GM23338 (cell line): ENCODE measurements around the gene SYT12. TPM values are rescaled to one million over a fixed set of nuclear protein-coding genes. Genes with fewer than 3 reads are reported as not detected.

Experiments
- ATAC-seq: fragments of 200-7000 bp; cut with Tn5 transposase; 3 replicates; pipeline ENCODE4 v1.9.1; 2020
- DNase-seq: peaks from one replicate; pipeline ENCODE4 v3.0.0-alpha.2; 2015; ENCODE audit warnings: low spot score
- H2AFZ ChIP-seq: fragments of 200-600 bp; sonication (generic); 2 replicates; pipeline ENCODE4 v1.8.0; 2016; ENCODE audit warnings: antibody characterized with exemption, mild to moderate bottlenecking, moderate library complexity
- H3F3A ChIP-seq: fragments of 200-600 bp; sonication (generic); replicated peaks from 2 replicates; pipeline ENCODE4 v1.8.0; 2017; ENCODE audit warnings: antibody characterized with exemption, mixed run types, low read depth
- H3K27ac ChIP-seq: fragments of 200-600 bp; sonication (generic); 2 replicates; pipeline ENCODE4 v1.6.1; 2016; ENCODE audit warnings: low read depth
- H3K27me3 ChIP-seq: fragments of 200-600 bp; sonication (generic); 2 replicates; pipeline ENCODE4 v1.8.0; 2016; ENCODE audit warnings: mild to moderate bottlenecking, mixed run types, moderate library complexity; ENCODE audit not compliant: insufficient read depth
- H3K36me3 ChIP-seq: fragments of 200-600 bp; sonication (generic); 2 replicates; pipeline ENCODE4 v1.8.0; 2016; ENCODE audit warnings: mild to moderate bottlenecking; ENCODE audit not compliant: insufficient read depth
- H3K4me1 ChIP-seq: fragments of 200-600 bp; sonication (generic); 2 replicates; pipeline ENCODE4 v1.8.0; 2016; ENCODE audit warnings: mild to moderate bottlenecking, moderate library complexity; ENCODE audit not compliant: insufficient read depth
- H3K4me2 ChIP-seq: fragments of 200-600 bp; sonication (generic); 2 replicates; pipeline ENCODE4 v1.7.1; 2017; ENCODE audit warnings: mixed run types
- H3K4me3 ChIP-seq: fragments of 200-600 bp; sonication (generic); 2 replicates; pipeline ENCODE4 v1.6.1; 2016; ENCODE audit warnings: mixed run types
- H3K79me2 ChIP-seq: fragments of 200-600 bp; sonication (generic); replicated peaks from 2 replicates; pipeline ENCODE4 v1.8.0; 2017; ENCODE audit warnings: mild to moderate bottlenecking; ENCODE audit not compliant: insufficient read depth
- H3K9me2 ChIP-seq: fragments of 200-600 bp; sonication (generic); 2 replicates; pipeline ENCODE4 v1.8.0; 2017; ENCODE audit not compliant: insufficient read depth
- H4K20me1 ChIP-seq: fragments of 200-600 bp; sonication (generic); replicated peaks from 2 replicates; pipeline ENCODE4 v1.8.0; 2017; ENCODE audit warnings: mild to moderate bottlenecking; ENCODE audit not compliant: insufficient read depth
- H3K27ac Mint-ChIP-seq: 2 replicates; pipeline ENCODE4 v1.8.0; 2020; ENCODE audit warnings: inconsistent platforms, mild to moderate bottlenecking, moderate library complexity, mixed read lengths
- H3K27me3 Mint-ChIP-seq: 3 replicates; pipeline ENCODE4 v1.8.0; 2022; ENCODE audit warnings: low read depth, mild to moderate bottlenecking, moderate library complexity, mixed read lengths, inconsistent platforms; ENCODE audit not compliant: insufficient read depth, poor library complexity
- H3K36me3 Mint-ChIP-seq: 3 replicates; pipeline ENCODE4 v1.8.0; 2021; ENCODE audit warnings: low read depth, mild to moderate bottlenecking, inconsistent platforms, moderate library complexity, mixed read lengths
- H3K4me1 Mint-ChIP-seq: 3 replicates; pipeline ENCODE4 v1.8.0; 2020; ENCODE audit warnings: mild to moderate bottlenecking, inconsistent platforms, mixed read lengths
- H3K4me3 Mint-ChIP-seq: 3 replicates; pipeline ENCODE4 v1.8.0; 2021; ENCODE audit warnings: moderate library complexity, mild to moderate bottlenecking, inconsistent platforms, mixed read lengths
- H3K9me3 Mint-ChIP-seq: 3 replicates; pipeline ENCODE4 v1.8.0; 2020; ENCODE audit warnings: moderate library complexity, mild to moderate bottlenecking, inconsistent platforms, mixed read lengths
- EZH2phosphoT487 ChIP-seq: fragments of 200-600 bp; sonication (generic); IDR thresholded peaks from one replicate; pipeline ENCODE4 v1.8.1; 2018; ENCODE audit warnings: antibody characterized with exemption; ENCODE audit not compliant: unreplicated experiment
- JUNB ChIP-seq: IDR thresholded peaks from one replicate; pipeline ENCODE4 v1.6.1; 2016; ENCODE audit warnings: antibody characterized with exemption; ENCODE audit not compliant: unreplicated experiment
- NANOG ChIP-seq: IDR thresholded peaks from 2 replicates; pipeline ENCODE4 v1.6.1; 2016; ENCODE audit warnings: antibody characterized with exemption, borderline replicate concordance
- STAT1 ChIP-seq: IDR thresholded peaks from one replicate; pipeline ENCODE4 v1.6.1; 2016; ENCODE audit warnings: antibody characterized with exemption; ENCODE audit not compliant: unreplicated experiment
- ZNF114 ChIP-seq: fragments of 250-450 bp; sonication (Bioruptor Pico); IDR thresholded peaks from 2 replicates; pipeline ENCODE4 v1.5.0; 2020; ENCODE audit warnings: mild to moderate bottlenecking, moderate library complexity
- ZNF331 ChIP-seq: fragments of 250-450 bp; sonication (Bioruptor Pico); IDR thresholded peaks from 2 replicates; pipeline ENCODE4 v1.5.0; 2020; ENCODE audit warnings: low read depth, mild to moderate bottlenecking, moderate library complexity
- polyA plus RNA-seq: library from polyadenylated mRNA; unstranded; fragments of >200 nt; fragmentation: Nextera tagmentation; extraction: Ambion mirVana; gene quantifications from 2 replicates; pipeline ENCODE4 v1.2.1, GENCODE V29; 2016
- total RNA-seq: library from RNA; depleted of rRNA; stranded (reverse); fragments of >200 nt; shearing (Covaris generic); gene quantifications from 2 replicates; pipeline ENCODE4 v1.2.3, GENCODE V29; 2014
- TF ChIP-seq, protein P1 (sequence below), 2 experiments: fragments of 200-600 bp in 1 of 2; sonication (generic) in 1 of 2; conservative IDR thresholded peaks; 2 replicates each; pipeline versions ENCODE4 v1.5.1 to v1.6.1; 2016 to 2017; ENCODE audit warnings: antibody characterized with exemption in 2 of 2, low read depth in 2 of 2, mild to moderate bottlenecking in 2 of 2, moderate library complexity in 1 of 2

Gene SYT12
- total and polyA plus RNA-seq, 2 experiments from 2014 or later, result 0.92 to 2.5 TPM

DNA sequence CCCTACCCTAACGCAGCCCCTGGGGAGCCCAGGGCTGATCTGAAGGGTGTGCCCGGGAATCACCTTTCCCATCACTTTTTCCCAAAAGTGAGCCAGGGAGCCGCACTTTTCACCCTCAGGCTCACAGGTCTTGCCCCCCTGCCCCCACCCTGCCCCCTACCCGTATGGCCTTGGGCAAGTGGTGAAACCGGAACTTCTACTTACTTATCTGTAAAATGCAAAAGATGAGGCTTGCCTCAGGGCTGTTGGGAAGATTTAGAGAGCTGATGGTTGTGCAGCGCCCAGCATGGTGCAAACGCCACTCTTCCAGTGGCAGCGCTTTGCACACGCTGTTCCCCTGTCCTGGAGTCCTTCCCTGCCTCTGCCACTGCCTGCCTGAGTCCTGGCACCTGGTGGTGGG, 8.0 kb downstream of the SYT12 start (continued):
- TF ChIP-seq, protein P1, sequence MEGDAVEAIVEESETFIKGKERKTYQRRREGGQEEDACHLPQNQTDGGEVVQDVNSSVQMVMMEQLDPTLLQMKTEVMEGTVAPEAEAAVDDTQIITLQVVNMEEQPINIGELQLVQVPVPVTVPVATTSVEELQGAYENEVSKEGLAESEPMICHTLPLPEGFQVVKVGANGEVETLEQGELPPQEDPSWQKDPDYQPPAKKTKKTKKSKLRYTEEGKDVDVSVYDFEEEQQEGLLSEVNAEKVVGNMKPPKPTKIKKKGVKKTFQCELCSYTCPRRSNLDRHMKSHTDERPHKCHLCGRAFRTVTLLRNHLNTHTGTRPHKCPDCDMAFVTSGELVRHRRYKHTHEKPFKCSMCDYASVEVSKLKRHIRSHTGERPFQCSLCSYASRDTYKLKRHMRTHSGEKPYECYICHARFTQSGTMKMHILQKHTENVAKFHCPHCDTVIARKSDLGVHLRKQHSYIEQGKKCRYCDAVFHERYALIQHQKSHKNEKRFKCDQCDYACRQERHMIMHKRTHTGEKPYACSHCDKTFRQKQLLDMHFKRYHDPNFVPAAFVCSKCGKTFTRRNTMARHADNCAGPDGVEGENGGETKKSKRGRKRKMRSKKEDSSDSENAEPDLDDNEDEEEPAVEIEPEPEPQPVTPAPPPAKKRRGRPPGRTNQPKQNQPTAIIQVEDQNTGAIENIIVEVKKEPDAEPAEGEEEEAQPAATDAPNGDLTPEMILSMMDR (conservative IDR thresholded peaks at IDR 0.05; ENCODE audit: low read depth in 2 of 2), result no peak

DNA sequence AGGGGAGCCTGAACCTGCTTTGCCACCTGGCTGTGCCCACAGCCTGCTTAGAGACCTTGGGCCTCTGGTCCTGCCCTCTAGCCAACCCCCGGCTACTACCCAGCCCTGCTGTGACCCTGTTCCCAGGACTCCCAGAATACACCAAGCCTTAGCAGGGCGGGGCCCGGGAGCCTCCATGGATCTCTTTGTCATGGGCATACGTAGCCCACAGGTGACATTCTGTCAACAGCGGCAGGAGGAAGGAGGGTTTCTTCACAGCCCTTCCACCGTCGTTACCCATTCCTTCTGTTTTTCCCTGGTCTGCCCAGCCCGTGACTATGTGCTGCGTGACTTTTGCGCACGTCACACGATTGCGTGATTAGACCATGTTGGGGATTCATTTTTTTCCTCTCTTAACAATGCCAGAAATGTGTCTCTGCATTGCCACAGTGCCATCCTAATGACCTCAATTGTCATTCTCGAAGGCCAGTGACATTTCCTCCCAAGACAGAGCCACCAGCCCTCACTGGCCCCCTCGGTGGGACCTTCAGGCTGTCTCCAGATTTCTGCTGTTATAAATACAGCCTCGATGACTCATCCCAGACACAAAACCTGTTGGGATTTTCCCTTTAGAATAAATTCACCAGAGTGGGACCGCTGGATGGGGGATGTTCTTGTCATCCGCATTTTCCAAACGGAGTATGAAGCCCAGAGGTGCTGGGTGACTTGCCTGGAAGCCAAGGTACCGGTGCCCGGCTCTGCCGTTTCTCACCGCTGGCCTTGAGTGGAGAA, 9.0 kb downstream of the SYT12 start:
- no peak overlapping the region for H3K4me2 ChIP-seq
- no peaks in the 10 kb centered on the region for H3K27me3 ChIP-seq
- H3K27me3 Mint-ChIP-seq, result peaks cover 18% of the 10 kb centered on the region
- no peak overlapping the region for H3K4me3 ChIP-seq
- no peaks in the 10 kb centered on the region for H4K20me1 ChIP-seq
- H2AFZ ChIP-seq, result no peak overlapping the region
- H3K4me3 Mint-ChIP-seq, result no peak overlapping the region; the same call in 2 of the 3 replicates
- peaks cover 15% of the 10 kb centered on the region; the same call in 1 of the 2 replicates for H3K4me1 ChIP-seq
- TF ChIP-seq ZNF114 (CRISPR knock-in tag), result no peak
- no peaks in the 10 kb centered on the region for H3K9me3 Mint-ChIP-seq
- DNase-seq (no peak), ATAC-seq (peak; percentile 62)
- H3K36me3 ChIP-seq, result no peaks in the 10 kb centered on the region
- H3K4me1 Mint-ChIP-seq, result peaks cover 22% of the 10 kb centered on the region
- no peaks in the 10 kb centered on the region for H3K36me3 Mint-ChIP-seq
- no peaks in the 10 kb centered on the region for H3K79me2 ChIP-seq
- no peak overlapping the region for H3K27ac Mint-ChIP-seq
- H3K27ac ChIP-seq, result no peak overlapping the region; the same call in 1 of the 2 replicates
- 0 out of 2 replicates have a peak, but pooled peaks cover 6% of the 10 kb centered on the region for H3F3A ChIP-seq
- H3K9me2 ChIP-seq, result no peaks in the 10 kb centered on the region

DNA sequence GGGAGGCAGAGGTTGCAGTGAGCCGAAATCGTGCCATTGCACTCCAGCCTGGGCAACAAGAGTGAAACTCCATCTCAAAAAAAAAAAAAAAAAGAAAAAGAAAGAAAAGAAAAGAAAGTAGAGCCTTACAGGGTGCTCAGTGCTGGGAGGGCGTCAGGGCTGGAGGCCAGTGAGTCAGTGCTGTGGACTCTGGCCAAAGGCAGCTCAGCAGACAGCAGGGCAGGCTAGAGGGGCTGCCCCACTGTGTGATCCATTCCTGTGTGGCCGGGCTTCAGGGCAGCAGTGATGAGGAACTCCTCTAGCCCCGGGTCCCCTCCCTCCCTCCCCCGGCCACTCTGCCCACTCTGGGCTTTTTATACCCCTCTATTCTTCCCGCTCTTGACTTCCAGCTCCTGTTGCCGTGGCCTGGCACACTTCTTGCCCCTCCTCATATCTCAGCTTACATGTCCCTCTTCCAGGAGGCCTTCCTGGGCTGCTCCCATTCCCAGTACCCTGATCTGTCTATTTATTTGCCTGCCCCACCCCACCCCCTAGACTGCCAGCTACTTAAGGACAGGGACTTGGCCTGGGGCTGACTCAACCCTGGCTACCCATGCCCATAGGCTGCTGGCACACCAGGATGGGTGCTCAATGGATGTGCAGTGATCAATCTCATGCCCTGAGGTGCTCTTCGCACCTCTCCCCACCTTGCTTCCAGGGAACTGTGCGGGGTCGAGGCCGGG, 10.1 kb downstream of the SYT12 start:
- peaks cover 12% of the 10 kb centered on the region; the same call in 1 of the 2 replicates for H3K4me1 ChIP-seq
- H3K4me2 ChIP-seq, result no peak overlapping the region
- H3K79me2 ChIP-seq, result no peaks in the 10 kb centered on the region
- Mint-ChIP-seq H3K27ac (no peak overlapping the region), H3K4me1 (peaks cover 19% of the 10 kb centered on the region), H3K9me3 (no peaks in the 10 kb centered on the region), H3K4me3 (no peak overlapping the region), H3K36me3 (no peaks in the 10 kb centered on the region), H3K27me3 (peaks cover 17% of the 10 kb centered on the region)
- H3K27ac ChIP-seq, result no peak overlapping the region
- DNase-seq (no peak), ATAC-seq (no peak)
- H3K4me3 ChIP-seq, result no peak overlapping the region
- H4K20me1 ChIP-seq, result no peaks in the 10 kb centered on the region
- H3K9me2 ChIP-seq, result no peaks in the 10 kb centered on the region
- H3F3A ChIP-seq, result 0 out of 2 replicates have a peak, but pooled peaks cover 3% of the 10 kb centered on the region
- no peaks in the 10 kb centered on the region for H3K27me3 ChIP-seq
- no peak overlapping the region for H2AFZ ChIP-seq
- TF ChIP-seq NANOG (no peak), STAT1 (no peak), ZNF331 (CRISPR knock-in tag) (no peak), EZH2phosphoT487 (no peak), JUNB (no peak)
- no peaks in the 10 kb centered on the region for H3K36me3 ChIP-seq
